ENCODE data around the gene ANKRD6. TPM values are rescaled to one million over a fixed set of nuclear protein-coding genes. Genes with fewer than 3 reads are reported as not detected.

ANKRD6 gene
- total and polyA plus RNA-seq, 2 donors (not counting 1 experiment from before 2014, with no cell fraction given) = 3.8 to 10.5 TPM

DNA sequence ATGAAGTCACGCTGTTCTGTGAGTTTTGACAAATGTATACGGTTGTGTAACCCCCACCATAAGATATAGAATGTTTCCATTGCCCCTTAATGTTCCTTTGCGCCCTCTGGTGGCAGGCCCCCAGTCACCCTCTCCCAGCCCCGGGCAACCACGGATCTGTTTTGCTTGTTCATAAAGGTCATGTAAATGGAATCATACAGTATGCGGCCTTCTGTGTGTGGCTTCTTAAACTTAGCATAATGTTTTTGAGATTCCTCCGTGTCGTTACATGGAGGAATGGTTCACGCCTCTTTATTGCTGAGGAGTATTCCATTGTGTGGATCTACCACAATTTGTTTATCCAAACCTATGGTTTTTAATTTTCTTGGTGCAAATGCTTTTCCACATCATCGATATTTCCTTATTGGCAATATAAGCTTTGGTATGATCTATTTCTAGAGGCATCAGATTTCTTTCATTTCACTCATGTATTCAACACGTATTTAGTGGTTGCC lies 177.2 kb downstream of the ANKRD6 start:
- H3K9me3 ChIP-seq (ENCODE audit: control extremely low read depth in 1 of 3, control insufficient read depth in 2 of 3, insufficient read depth in 1 of 3, low read length in 2 of 3) = no peaks in the 10 kb centered on the region
- no CpG with 5 or more reads among the region's 11 CpGs for WGBS (ENCODE audit: insufficient coverage)
- ATAC-seq (ENCODE audit: low read depth) (peak; percentile 91), DNase-seq (peak; percentile 80)
- H3K9ac ChIP-seq (ENCODE audit: low read length) = no peak overlapping the region
- H3K9me3 Mint-ChIP-seq (ENCODE audit: insufficient read depth) = no peaks in the 10 kb centered on the region
- H3K79me2 ChIP-seq (ENCODE audit: control insufficient read depth, insufficient read depth, low read length) = no peaks in the 10 kb centered on the region
- H3K27ac ChIP-seq (ENCODE audit: low read length in 2 of 2) = no peak overlapping the region
- intact Hi-C loops (cut with micrococcal nuclease) = loop anchor here (1.0 kb wide), 4 partner anchors 177 to 628 kb away; partner anchors contain the start of gene ANKRD6
- H3K4me3 Mint-ChIP-seq = no peak overlapping the region
- H3K4me2 ChIP-seq (replicated peaks; ENCODE audit: low read depth, low read length, poor library complexity, severe bottlenecking) = no peak overlapping the region
- H2AFZ ChIP-seq (ENCODE audit: insufficient read depth, low read depth, low read length, poor library complexity, severe bottlenecking) = no peak overlapping the region
- CTCF ChIA-PET = interaction anchor here (0.6 to 6.0 kb wide), 22 partner anchors 8 to 627 kb away, joined by 3 to 61 read pairs (median 4); partner anchors contain the start of genes ANKRD6 and LYRM2
- no peaks in the 10 kb centered on the region for H3K27me3 ChIP-seq (replicated peaks in 1 of 4; ENCODE audit: control extremely low read depth in 1 of 4, control insufficient read depth in 3 of 4, insufficient read depth in 4 of 4, low read length in 3 of 4)
- H3K4me3 ChIP-seq (ENCODE audit: control extremely low read depth in 1 of 5, extremely low read depth in 1 of 5, insufficient read depth in 1 of 5, low read depth in 2 of 5, low read length in 4 of 5) = no peak overlapping the region
- TF ChIP-seq EZH2 (IDR thresholded peaks at IDR 0.05; ENCODE audit: borderline replicate concordance, insufficient read depth, low read depth, low read length, poor library complexity, severe bottlenecking) = no peak
- TF ChIP-seq, protein P1, sequence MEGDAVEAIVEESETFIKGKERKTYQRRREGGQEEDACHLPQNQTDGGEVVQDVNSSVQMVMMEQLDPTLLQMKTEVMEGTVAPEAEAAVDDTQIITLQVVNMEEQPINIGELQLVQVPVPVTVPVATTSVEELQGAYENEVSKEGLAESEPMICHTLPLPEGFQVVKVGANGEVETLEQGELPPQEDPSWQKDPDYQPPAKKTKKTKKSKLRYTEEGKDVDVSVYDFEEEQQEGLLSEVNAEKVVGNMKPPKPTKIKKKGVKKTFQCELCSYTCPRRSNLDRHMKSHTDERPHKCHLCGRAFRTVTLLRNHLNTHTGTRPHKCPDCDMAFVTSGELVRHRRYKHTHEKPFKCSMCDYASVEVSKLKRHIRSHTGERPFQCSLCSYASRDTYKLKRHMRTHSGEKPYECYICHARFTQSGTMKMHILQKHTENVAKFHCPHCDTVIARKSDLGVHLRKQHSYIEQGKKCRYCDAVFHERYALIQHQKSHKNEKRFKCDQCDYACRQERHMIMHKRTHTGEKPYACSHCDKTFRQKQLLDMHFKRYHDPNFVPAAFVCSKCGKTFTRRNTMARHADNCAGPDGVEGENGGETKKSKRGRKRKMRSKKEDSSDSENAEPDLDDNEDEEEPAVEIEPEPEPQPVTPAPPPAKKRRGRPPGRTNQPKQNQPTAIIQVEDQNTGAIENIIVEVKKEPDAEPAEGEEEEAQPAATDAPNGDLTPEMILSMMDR (IDR thresholded peaks at IDR 0.05) = peak; percentile 91
- H3K27ac Mint-ChIP-seq = no peak overlapping the region
- H3K36me3 ChIP-seq (replicated peaks in 1 of 2; ENCODE audit: control extremely low read depth in 1 of 2, control insufficient read depth in 1 of 2, extremely low read depth in 1 of 2, insufficient read depth in 2 of 2, low read length in 1 of 2) = no peaks in the 10 kb centered on the region
- H3K4me1 Mint-ChIP-seq = no peaks in the 10 kb centered on the region
- H3K4me1 ChIP-seq (ENCODE audit: control insufficient read depth in 2 of 2, insufficient read depth in 2 of 2, low read length in 2 of 2) = no peaks in the 10 kb centered on the region
- H4K20me1 ChIP-seq (ENCODE audit: control insufficient read depth, insufficient read depth, low read length, poor library complexity, severe bottlenecking) = no peaks in the 10 kb centered on the region
- POLR2A ChIA-PET = no interaction called here
- no peaks in the 10 kb centered on the region for H3K27me3 Mint-ChIP-seq

DNA sequence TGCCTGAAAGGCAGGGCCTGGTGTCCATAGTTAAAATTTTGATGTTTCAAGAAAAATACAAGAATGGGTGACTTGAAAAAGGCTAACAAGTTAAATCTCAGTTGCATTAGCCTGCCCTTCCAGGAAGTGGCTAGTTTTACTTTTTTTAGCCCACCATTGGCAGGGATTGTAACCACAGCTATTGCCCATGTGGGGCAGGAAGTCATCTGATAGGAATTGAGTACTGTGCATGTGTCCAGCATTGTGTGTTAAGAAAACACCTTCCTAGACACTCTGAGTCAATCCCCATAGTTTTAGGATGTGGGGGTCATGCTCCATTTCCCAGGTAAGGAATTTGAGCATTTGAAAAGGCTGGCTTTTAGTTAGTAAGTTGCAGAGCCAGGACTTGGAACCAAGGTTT lies 178.7 kb downstream of the ANKRD6 start:
- TF ChIP-seq EZH2 (IDR thresholded peaks at IDR 0.05; ENCODE audit: borderline replicate concordance, insufficient read depth, low read depth, low read length, poor library complexity, severe bottlenecking) = no peak
- TF ChIP-seq, protein P1 (IDR thresholded peaks at IDR 0.05) = no peak
- Mint-ChIP-seq H3K4me3 (no peak overlapping the region), H3K9me3 (ENCODE audit: insufficient read depth) (no peaks in the 10 kb centered on the region), H3K27ac (no peak overlapping the region), H3K4me1 (no peaks in the 10 kb centered on the region), H3K27me3 (no peaks in the 10 kb centered on the region)
- Histone ChIP-seq H3K4me1 (ENCODE audit: control insufficient read depth in 2 of 2, insufficient read depth in 2 of 2, low read length in 2 of 2) (no peaks in the 10 kb centered on the region), H3K4me3 (ENCODE audit: control extremely low read depth in 1 of 5, extremely low read depth in 1 of 5, insufficient read depth in 1 of 5, low read depth in 2 of 5, low read length in 4 of 5) (no peak overlapping the region), H2AFZ (ENCODE audit: insufficient read depth, low read depth, low read length, poor library complexity, severe bottlenecking) (no peak overlapping the region), H3K9ac (ENCODE audit: low read length) (no peak overlapping the region), H3K27ac (ENCODE audit: low read length in 2 of 2) (no peak overlapping the region), H3K27me3 (replicated peaks in 1 of 4; ENCODE audit: control extremely low read depth in 1 of 4, control insufficient read depth in 3 of 4, insufficient read depth in 4 of 4, low read length in 3 of 4) (no peaks in the 10 kb centered on the region), H3K36me3 (replicated peaks in 1 of 2; ENCODE audit: control extremely low read depth in 1 of 2, control insufficient read depth in 1 of 2, extremely low read depth in 1 of 2, insufficient read depth in 2 of 2, low read length in 1 of 2) (no peaks in the 10 kb centered on the region), H3K79me2 (ENCODE audit: control insufficient read depth, insufficient read depth, low read length) (no peaks in the 10 kb centered on the region), H3K4me2 (replicated peaks; ENCODE audit: low read depth, low read length, poor library complexity, severe bottlenecking) (no peak overlapping the region), H4K20me1 (ENCODE audit: control insufficient read depth, insufficient read depth, low read length, poor library complexity, severe bottlenecking) (no peaks in the 10 kb centered on the region), H3K9me3 (ENCODE audit: control extremely low read depth in 1 of 3, control insufficient read depth in 2 of 3, insufficient read depth in 1 of 3, low read length in 2 of 3) (no peaks in the 10 kb centered on the region)
- ChIA-PET CTCF (interaction anchor here (0.7 to 6.0 kb wide), 5 partner anchors 12 to 629 kb away, joined by 4 to 61 read pairs (median 48); partner anchors contain the start of gene ANKRD6), POLR2A (no interaction called here)
- intact Hi-C loops (cut with micrococcal nuclease) = no loop called here
- ATAC-seq (ENCODE audit: low read depth) = no peak
- DNase-seq = no peak

Measured in B cell (primary cell).